Stimulated activated CD4-positive, alpha-beta T cell treated with anti-CD3 and anti-CD28 coated beads, Interleukin-1b, Interleukin-23, amount 100 ng/mL, for 24 hours (primary cell): Measurements from ENCODE around the gene GPRIN3.

ENCODE experiments used
- DNase-seq, 4 experiments: peaks; one replicate each; pipeline ENCODE4 v3.0.0-alpha.2; 2020; ENCODE audit warnings: low read depth in 4 of 4, low spot score in 1 of 4

GPRIN3 gene

GRCh38 chr4:89307446-89308160 is at the start of gene GPRIN3:
Gene GPRIN3 (minus strand): TSS chr4:89307800. CDS start chr4:89250110, 57,690 bp downstream.
- DNase-seq = peak in 3 of 4 experiments; percentile 37 to 63 (median 53)

GRCh38 chr4:89357340-89357739 is 49.7 kb upstream of the GPRIN3 start:
- no peak for DNase-seq

- no peak for DNase-seq
These were observed 48.5 kb upstream of the GPRIN3 start for GRCh38 chr4:89356086-89356485.

GRCh38 chr4:89353514-89353913 is 45.9 kb upstream of the GPRIN3 start:
- DNase-seq = no peak

GRCh38 chr4:89352541-89352940 is 44.9 kb upstream of the GPRIN3 start:
- DNase-seq = no peak

- no peak for DNase-seq
These were observed 43.6 kb upstream of the GPRIN3 start for GRCh38 chr4:89351201-89351600.

- DNase-seq = no peak
These were observed 39.9 kb upstream of the GPRIN3 start for GRCh38 chr4:89347363-89348025.

GRCh38 chr4:89344571-89344970 is 37.0 kb upstream of the GPRIN3 start:
- no peak for DNase-seq

- DNase-seq = no peak
These were observed 30.6 kb upstream of the GPRIN3 start for GRCh38 chr4:89338206-89338605.

- no peak for DNase-seq
These were observed 30.1 kb upstream of the GPRIN3 start for GRCh38 chr4:89337681-89338080.

GRCh38 chr4:89336818-89337420 is 29.3 kb upstream of the GPRIN3 start:
- DNase-seq = peak in 1 of 4 experiments; percentile 4

- DNase-seq = no peak
These were observed 27.2 kb upstream of the GPRIN3 start for GRCh38 chr4:89334830-89335229.

- no peak for DNase-seq
These were observed 26.7 kb upstream of the GPRIN3 start for GRCh38 chr4:89334311-89334710.

- DNase-seq = no peak
These were observed 24.3 kb upstream of the GPRIN3 start for GRCh38 chr4:89331686-89332544.

GRCh38 chr4:89331197-89331596 is 23.6 kb upstream of the GPRIN3 start:
- DNase-seq = no peak

- DNase-seq = no peak
These were observed 21.7 kb upstream of the GPRIN3 start for GRCh38 chr4:89329280-89329679.

GRCh38 chr4:89324671-89325070 is 17.1 kb upstream of the GPRIN3 start:
- no peak for DNase-seq

- DNase-seq = no peak
These were observed 15.1 kb upstream of the GPRIN3 start for GRCh38 chr4:89322671-89323070.

- no peak for DNase-seq
These were observed 12.2 kb upstream of the GPRIN3 start for GRCh38 chr4:89319756-89320155.

GRCh38 chr4:89316931-89317366 is 9.3 kb upstream of the GPRIN3 start:
- DNase-seq = no peak

GRCh38 chr4:89316211-89316610 is 8.6 kb upstream of the GPRIN3 start:
- no peak for DNase-seq
